Fibroblast of gingiva (primary cell): ENCODE results near the gene STXBP5.

Source experiments
- DNase-seq: peaks from one replicate; pipeline ENCODE4 v3.0.0-alpha.2; 2011; ENCODE audit warnings: low read depth

The STXBP5 gene

DNA sequence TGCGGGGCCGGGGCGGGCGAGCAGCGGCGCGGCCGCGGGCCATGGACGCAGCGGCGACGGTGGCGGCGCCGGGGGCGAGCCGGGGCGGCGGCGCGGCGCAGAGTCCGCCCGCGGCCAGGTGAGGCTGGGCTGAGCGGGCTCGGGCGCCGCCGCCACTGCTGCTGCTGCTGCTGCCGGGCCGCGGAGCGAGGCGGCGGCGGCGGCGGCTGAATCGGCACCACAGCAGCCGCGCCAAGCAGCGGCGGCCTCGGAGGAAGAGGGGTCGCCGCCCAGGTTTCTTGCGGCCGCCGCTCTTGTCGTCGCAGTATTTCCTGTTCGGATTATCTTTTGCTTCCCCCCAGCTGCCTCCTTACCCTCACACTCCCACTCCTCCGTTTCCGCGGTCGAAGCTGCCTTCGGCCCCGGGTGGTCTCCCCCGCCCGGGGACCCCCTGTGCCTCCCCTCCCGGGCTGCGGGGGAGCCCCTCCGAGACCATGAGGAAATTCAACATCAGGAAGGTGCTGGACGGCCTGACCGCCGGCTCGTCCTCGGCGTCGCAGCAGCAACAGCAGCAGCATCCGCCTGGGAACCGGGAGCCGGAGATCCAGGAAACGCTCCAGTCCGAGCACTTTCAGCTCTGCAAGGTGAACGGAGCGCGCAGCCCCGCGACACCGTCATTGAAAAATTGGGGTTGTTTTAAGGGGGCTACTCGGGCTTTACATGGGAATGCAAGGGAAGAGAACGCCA lies at the start of gene STXBP5:
Gene STXBP5 (plus strand): TSS at position 358 of the 726 bp plus-strand sequence. CDS start 116 bp downstream, at position 474.
- DNase-seq, result peak; percentile 14

DNA sequence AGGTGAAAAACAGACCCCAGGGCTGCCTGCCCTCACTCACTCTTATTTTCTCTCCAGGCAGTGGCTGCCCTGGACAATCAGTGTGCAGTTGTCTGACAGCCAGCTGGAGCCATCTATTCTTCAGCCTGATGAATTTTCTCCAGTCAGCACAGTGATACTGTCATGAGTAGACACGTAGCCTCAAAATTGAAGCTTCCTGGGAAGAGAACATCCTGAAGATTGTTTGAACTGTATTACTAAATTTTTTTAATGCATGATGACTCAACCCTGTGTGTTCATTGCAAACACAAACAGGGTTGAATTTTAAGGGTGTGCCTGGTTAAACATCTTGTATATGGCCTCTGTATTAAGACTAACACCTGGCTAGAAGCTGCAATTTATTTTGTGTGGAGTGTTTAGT lies 49.8 kb upstream of the STXBP5 start:
- DNase-seq, result peak; percentile 47

GRCh38 chr6:147156218-147156617 lies 48.0 kb upstream of the STXBP5 start:
- DNase-seq, result no peak

- DNase-seq, result peak; percentile 71
These were observed 47.3 kb upstream of the STXBP5 start for GRCh38 chr6:147156799-147157382.

DNA sequence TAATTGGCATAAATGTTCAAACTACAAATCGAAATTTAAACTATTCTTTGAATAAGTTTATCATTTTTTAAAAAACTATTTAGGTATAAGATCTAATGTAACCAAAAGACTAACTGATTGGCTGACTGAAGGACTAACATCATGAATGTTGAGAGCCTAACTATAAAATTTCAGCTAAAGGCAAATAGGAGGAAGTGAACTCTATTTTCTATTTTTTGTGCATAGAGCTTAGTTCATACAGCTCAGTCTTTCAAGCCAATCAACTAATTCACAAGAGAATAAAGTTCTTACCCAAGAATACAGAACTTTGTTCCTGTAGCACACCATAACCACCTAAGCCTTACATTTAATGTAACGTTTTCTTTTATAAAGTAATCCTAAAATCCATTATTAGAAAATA lies 46.3 kb upstream of the STXBP5 start:
- DNase-seq, result no peak

GRCh38 chr6:147158881-147159280 lies 45.3 kb upstream of the STXBP5 start:
- no peak for DNase-seq

GRCh38 chr6:147159536-147160374 lies 44.5 kb upstream of the STXBP5 start:
- no peak for DNase-seq

GRCh38 chr6:147160593-147160992 lies 43.6 kb upstream of the STXBP5 start:
- DNase-seq, result no peak

DNA sequence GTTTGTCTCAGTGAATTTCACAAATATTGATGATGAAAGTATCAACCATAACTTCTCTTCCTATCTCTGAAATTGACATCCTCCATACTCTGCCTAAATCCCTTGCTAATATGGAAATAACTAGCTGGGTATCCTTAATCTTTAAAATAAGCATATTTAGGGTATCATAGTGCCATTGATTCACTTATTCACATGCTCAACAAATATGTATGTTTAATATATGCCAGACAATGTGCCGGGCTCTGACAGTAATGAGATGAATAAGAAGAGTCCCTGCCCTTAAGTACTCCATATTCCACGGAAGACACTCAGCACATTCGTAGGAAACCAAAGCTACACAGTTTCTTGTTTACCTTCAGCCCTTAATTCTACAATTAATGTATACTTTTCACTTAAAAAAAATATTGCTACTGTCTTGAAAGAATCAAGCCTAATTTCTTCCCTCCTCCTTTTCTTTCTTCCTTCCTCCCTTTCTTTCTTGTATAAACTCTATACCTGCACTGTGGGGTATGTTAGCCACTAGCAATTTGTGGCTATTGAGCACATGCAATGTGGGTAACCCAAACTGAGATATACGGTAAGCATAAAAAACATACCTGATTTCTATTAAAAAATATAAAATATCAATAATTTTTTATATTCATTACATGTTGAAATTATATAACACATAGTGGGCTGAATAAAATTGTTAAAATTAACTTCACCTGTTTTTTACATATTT lies 42.8 kb upstream of the STXBP5 start:
- no peak for DNase-seq

GRCh38 chr6:147161974-147162495 lies 42.2 kb upstream of the STXBP5 start:
- peak; percentile 46 for DNase-seq

DNA sequence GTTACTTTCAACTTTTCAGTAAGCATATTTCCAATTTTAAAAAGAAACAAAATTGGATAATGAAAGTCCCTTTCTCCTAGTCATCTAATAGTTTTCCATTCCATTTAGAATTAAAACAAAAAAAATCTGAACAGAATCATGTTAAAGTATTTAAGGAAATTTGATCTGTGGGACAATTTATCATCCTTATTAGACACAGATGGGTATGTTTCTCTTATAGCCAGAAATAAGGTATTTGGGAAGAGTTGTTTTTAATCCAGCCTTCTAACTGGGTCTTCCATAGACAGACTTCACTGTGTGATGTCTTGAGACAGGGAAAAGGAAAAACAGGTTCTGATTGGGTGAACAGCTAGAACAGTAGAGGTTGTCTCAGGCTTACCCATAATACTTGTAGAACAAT lies 39.5 kb upstream of the STXBP5 start:
- DNase-seq, result peak; percentile 54

- no peak for DNase-seq
These were observed 37.8 kb upstream of the STXBP5 start for GRCh38 chr6:147166360-147166944.

DNA sequence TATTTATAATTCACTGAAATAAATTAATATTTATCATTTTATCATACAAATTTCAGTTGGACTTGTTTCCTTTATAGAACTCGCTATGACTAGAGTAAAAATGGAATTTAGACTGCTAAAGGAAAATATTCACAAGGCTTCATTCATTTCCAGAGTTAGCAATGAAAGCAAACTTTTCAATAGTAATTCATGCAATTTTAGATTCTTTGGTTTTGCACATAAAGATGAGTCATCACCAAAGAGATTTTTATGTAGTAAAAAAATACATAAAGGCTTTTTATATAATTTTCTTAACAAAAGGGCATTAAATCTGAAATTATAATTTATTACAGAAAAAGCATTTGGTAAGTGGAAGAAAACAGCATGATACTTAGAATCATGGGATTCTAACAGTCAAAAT lies 37.2 kb upstream of the STXBP5 start:
- no peak for DNase-seq

GRCh38 chr6:147167576-147168461 lies 36.4 kb upstream of the STXBP5 start:
- no peak for DNase-seq

- DNase-seq, result no peak
These were observed 34.7 kb upstream of the STXBP5 start for GRCh38 chr6:147169529-147169928.

DNA sequence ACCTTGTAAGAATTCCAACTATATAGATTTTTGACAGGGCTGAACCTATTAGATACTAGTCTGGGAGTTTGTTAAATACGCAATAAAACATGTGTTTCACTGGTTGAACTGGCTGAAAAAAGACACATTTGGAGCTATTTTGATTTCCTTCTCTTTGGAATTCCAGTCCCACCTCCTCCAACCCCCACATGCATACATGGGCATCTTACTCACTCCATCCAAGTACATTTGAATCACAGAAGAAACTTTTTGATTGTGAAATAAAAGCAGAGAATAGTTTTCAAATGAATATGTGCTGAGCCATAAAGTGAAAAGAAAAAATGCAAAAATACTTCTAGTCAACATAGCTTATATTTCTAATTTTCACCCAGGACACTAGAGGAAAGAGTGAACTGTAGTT lies 33.9 kb upstream of the STXBP5 start:
- peak; percentile 94 for DNase-seq

- no peak for DNase-seq
These were observed 31.1 kb upstream of the STXBP5 start for GRCh38 chr6:147173140-147173539.

DNA sequence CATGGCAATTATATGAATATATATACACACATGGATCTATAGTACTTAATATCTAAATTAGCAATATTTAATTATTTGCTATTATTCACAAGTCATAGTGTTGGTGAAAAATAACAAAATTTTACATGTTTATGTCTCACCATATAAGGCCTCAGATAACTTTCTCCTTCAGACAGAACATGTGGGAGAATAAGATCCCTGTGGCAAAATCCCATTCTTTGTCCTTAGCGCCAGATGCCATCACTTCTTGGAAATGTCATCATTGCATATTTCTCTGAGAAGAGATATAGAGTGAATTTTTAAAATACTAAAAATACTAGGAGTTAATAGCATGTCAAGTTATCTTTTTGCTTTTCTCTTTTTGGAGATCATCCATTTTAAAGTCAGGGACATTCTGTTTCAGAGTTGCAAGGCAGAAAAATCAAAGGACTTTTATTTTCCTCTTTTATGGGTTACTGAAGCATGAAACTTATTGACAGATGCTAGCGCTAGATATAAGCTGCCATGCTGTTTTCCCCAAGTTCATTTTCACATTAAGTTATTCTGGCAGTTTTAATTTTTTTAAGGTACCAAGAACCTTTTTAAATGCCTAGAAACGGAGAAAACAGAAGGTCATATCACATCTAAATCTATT lies 30.4 kb upstream of the STXBP5 start:
- DNase-seq, result no peak

- no peak for DNase-seq
These were observed 27.4 kb upstream of the STXBP5 start for GRCh38 chr6:147176795-147177194.

GRCh38 chr6:147177286-147177685 lies 26.9 kb upstream of the STXBP5 start:
- DNase-seq, result no peak
